ENCODE measurements around the gene CCNI2.

CCNI2 gene

GRCh38 chr5:132746954-132747615 is at the start of gene CCNI2:
Gene CCNI2, plus strand, starts transcription at chr5:132747426. Its CDS starts 70 bp downstream, at chr5:132747496.
- in situ Hi-C loops (cut with HindIII; ENCODE audit: low sequenced_read_pairs), result no loop called here

GRCh38 chr5:132704875-132705274 is 42.4 kb upstream of the CCNI2 start:
- in situ Hi-C loops (cut with HindIII; ENCODE audit: low sequenced_read_pairs), result no loop called here

DNA sequence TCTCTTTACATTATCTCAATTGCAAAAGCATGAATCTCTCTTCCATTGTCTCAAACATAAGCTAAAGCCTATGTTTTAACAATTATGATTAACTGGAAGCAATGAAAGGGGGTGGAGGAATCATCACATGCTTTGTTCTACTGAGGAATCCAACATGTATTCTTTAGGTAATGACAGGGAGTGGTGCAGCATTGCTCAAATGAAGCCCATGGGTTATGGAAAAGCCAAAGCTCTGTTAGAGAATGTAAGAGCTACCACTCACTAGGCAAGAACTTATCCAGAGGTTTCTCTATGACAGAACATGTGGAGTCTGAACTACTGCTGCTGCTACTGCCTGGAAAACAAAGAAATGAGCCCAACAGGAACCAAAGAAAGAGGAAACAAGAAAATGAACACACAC is 38.6 kb upstream of the CCNI2 start:
- in situ Hi-C loops (cut with HindIII; ENCODE audit: low sequenced_read_pairs), result no loop called here

- in situ Hi-C loops (cut with HindIII; ENCODE audit: low sequenced_read_pairs), result no loop called here
These were observed 32.5 kb upstream of the CCNI2 start for GRCh38 chr5:132714456-132715307.

DNA sequence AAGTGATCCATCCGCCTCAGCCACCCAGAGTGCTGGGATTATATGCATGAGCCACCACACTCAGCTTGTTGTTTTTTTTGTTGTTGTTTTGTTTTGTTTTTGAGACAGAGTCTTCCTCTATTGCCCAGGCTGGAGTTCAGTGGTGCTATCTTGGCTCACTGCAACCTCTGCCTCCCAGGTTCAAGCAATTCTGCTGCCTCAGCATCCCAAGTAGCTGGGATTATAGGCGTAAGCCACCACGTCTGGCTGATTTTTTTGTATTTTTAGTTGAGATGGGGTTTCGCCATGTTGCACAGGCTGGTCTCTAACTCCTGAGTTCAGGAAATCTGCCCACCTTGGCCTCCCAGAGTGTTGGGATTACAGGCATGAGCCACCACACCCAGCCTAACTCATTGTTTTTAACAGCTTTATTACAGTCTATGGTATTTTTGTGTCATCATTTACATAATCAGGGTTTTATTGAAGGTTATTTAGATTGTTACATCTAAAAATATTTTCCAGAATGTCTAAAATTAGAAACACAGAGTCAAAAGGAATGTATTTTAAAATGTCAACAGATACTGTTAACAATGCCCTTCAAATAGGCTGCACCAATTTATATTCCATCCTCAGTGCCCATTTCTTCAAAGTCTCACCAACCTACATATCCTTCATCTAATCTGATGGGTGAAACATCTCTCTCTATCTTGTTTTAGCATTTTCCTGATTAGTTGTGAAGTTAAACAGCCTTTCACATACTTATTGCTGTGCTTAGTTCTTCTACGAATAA is 28.5 kb upstream of the CCNI2 start:
- in situ Hi-C loops (cut with HindIII; ENCODE audit: low sequenced_read_pairs), result no loop called here

DNA sequence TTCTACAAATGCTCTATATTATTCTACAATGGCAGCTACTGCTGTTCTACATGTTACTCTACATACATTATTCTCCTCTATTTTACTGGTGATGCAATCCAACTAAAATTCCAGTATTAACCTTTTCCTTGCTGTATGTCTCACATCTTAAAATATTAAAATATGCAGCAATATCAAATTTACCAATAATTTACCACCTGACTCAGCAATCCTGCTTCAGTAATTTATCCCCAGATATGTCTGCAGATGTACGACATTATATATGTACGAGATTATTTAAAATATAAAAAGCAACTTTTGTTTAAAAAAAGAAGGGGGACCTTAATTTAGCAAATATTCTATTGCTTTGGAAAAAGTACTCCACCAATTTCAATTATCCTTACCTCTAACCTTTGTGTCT is 21.5 kb upstream of the CCNI2 start:
- in situ Hi-C loops (cut with HindIII; ENCODE audit: low sequenced_read_pairs), result no loop called here

DNA sequence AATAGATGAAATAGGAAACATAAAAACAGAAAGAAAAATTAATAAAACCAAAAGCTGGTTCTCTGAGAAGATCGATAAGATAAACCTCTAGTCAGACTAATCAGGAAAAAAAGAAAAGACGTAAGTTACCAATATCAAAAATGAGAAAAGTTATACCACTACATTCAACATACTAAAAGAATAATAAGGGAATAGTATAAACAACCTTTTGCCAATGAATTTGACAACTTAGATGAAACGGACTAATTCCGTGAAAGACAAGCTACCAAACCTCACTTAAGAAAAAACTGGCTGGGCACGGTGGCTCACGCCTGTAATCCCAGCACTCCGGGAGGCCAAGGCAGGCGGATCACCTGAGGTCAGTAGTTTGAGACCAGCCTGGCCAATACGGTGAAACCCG is 17.3 kb upstream of the CCNI2 start:
- in situ Hi-C loops (cut with HindIII; ENCODE audit: low sequenced_read_pairs), result no loop called here

- in situ Hi-C loops (cut with HindIII; ENCODE audit: low sequenced_read_pairs), result no loop called here
These were observed 13.6 kb upstream of the CCNI2 start for GRCh38 chr5:132733499-132734148.

- in situ Hi-C loops (cut with HindIII; ENCODE audit: low sequenced_read_pairs), result no loop called here
These were observed 12.5 kb upstream of the CCNI2 start for GRCh38 chr5:132734687-132735086.

DNA sequence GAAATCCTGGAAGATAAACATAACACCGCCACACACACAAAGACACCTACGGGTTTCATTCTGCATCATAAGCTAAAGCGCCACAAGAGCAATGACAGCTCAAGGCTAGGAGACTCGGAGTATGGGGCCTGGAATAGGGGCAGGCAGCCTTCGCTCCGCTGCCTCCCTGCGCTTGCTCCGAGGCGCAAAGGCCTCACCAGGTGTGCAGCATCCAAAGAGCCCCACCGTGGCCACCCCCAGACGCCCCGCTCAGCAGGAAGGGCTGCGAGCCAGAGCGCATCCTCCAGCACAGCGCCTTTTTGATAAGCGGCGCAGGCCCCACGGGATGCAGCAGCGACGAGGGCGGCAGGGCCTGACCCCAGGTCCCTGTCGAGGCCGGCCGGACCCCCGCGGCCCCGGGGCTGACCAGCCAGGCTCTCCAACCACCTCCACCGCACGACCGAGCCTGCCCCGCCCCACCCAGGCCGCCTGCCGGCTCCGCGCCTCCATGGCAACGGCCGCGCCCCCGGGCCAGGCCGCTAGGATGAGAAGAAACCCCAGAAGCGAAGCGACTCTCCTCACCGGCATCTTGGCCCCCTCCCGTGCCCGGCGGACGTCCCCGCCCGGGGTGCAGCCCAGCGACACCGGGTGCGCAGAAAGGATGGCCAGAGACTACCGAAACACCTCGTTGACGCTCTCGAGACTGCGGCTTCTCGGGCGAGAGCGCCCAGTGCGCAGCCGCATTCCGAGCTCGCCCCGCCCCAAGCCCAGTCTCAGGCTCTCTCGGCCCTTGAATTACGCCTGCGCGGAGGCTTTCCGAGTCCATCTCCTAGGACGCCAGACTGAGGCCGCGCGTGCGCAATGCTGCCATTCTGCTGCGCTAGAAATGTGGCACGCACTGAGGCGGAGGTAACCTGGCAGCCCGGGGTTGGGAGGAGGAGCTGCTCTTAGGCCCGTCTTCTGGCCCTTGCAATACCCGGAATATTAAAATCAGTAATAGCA is 10.1 kb upstream of the CCNI2 start, which contains the start of gene KIF3A:
Gene KIF3A (minus strand): TSS at position 694 of the 981 bp plus-strand sequence. CDS start 127 bp downstream, at position 567.
- in situ Hi-C loops (cut with HindIII; ENCODE audit: low sequenced_read_pairs), result no loop called here

GRCh38 chr5:132737982-132738681 is 9.1 kb upstream of the CCNI2 start:
- in situ Hi-C loops (cut with HindIII; ENCODE audit: low sequenced_read_pairs), result no loop called here

DNA sequence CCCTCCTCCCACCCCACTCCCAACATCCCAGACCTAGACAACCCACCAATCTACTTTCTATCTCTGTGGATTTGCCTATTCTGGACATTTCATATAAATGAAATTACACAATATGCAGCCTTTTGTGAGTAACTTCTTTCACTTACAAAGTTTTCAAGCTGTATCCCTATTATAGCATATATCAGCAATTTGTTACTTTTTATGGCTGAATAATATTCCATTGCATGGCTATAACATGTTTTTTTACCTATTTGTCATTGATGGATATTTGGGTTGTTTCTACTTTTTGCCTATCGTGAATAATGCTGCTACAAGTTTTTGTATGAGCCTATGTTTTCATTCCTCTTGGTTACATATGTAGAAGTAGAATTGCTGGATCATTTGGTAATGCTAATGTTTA is 8.0 kb upstream of the CCNI2 start:
- in situ Hi-C loops (cut with HindIII; ENCODE audit: low sequenced_read_pairs), result no loop called here

DNA sequence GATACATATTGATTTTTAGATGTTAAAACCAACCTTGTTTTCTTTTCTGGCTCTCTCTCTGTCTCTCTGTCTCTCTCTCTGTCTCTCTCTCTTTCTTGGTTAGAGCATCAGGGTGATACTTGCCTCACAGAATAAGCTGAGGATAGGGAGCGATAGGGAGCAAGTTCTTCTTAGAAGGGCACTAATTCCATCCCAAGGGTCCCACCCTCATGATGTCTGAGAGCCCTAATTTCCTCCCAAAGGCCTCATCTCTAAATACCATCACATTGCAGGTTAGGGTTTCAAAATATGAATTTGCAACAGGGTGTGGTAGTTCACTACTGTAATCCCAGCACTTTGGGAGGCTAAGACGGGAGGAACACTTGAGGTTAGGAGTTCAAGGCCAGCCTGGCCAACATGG is 5.1 kb upstream of the CCNI2 start:
- in situ Hi-C loops (cut with HindIII; ENCODE audit: low sequenced_read_pairs), result no loop called here

DNA sequence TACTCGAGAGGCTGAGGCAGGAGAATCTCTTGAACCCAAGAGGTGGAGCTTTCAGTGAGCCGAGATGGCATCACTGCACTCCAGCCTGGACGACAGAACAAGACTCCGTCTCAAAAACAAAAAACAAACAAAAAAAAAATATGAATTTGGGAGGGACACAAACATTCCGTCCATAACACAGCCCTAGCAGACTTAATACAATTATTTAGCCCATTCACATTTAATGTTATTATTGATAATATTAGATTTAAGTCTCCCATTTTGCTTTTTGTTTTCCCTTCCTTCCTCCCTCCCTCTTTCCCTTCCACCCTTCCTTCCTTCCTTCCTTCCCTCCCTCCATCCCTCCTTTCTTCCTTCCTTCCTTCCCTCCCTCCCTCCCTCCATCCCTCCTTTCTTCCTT is 4.6 kb upstream of the CCNI2 start:
- in situ Hi-C loops (cut with HindIII; ENCODE audit: low sequenced_read_pairs), result no loop called here

DNA sequence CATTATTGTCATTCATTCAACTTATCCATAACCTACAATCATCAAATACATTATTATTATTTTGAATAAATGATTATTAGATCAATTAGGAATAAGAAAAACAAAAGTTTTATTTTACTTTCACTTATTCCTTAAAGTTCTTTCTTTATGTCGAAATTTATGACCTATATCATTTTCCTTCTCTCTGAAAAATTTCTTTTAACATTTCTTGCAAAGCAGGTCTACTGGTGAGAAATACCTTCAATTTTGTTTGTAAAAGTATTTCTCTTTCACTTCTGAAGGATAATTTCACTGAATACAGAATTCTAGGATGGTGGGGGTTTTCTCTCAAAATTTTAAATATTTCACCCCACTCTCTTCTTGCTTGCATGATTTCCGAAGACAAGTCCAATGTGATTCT is 2.6 kb upstream of the CCNI2 start:
- in situ Hi-C loops (cut with HindIII; ENCODE audit: low sequenced_read_pairs), result no loop called here

DNA sequence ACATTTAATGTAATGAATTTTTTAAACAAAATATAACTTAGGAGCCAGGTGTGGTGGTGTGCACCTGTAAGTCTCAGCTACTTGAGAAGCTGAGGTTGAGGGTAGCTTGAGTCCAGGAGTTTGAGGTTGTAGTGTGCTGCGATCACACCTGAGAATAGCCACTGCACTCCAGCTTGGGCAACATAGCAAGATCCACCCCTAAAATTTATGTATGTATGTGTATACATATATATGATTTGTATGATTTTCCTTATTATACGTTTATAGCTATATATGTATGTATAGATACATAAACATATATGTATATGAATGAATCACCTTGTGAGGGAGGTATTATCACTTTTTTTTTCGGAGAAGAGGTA is 653 bp upstream of the CCNI2 start:
- in situ Hi-C loops (cut with HindIII; ENCODE audit: low sequenced_read_pairs), result no loop called here

DNA sequence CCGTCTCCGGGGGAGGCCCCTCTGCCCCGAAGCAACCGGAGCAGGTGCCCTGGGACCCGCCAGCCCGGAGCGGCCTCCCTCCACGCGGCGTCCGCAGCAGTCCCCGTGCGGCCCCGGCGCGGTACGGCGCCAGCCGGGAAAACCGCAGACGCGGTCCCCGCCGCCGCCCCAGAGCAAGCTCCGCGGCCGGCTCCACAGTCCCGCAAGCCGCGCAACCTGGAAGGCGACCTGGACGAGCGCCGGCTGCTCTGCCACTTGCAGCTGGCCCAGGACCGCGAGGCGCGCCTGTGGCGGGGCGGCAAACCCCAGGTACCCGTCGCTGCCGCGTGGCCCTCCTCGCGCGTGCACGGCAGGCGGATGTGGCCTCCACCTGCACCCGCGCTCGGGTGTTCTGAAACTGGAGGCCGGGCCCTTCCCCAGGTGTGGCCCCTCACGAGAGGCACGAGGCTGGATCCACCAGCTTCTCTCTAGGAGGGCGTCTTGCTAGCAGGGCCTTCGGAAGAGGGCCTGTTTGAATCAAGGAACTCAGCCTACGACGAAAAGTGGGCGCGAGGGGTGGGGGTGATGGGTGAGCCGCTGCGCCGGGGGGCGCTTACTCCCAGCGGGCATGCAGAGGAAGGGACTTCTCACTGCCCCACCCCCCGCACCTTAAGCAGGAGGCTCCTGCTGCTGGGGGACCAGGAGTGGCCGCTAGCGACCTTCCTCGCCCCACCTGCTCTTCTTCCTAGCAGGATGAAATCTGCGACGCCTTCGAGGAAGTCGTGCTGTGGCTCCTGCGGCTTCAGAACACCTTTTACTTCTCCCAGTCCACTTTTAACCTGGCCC is 602 bp downstream of the CCNI2 start:
- in situ Hi-C loops (cut with HindIII; ENCODE audit: low sequenced_read_pairs), result no loop called here

GRCh38 chr5:132748522-132749000 is 1.3 kb downstream of the CCNI2 start:
- in situ Hi-C loops (cut with HindIII; ENCODE audit: low sequenced_read_pairs), result no loop called here
